Gastrocnemius medialis (tissue), 4 donors: ENCODE results near the gene PPP1R1A.

ENCODE experiments used
- CTCF ChIP-seq, 5 experiments: fragments of 450-650 bp in 3 of 5; fragments of 200-600 bp in 2 of 5; sonication (generic) in 2 of 5; IDR thresholded peaks in 4 of 5; conservative IDR thresholded peaks in 1 of 5; 1 replicate in 4 of 5; 2 replicates in 1 of 5; pipeline ENCODE4 v1.5.1; 2016 to 2019; ENCODE audit warnings: antibody characterized with exemption in 5 of 5, mild to moderate bottlenecking in 3 of 5, moderate library complexity in 3 of 5
- POLR2A ChIP-seq, 2 donors: fragments of 450-650 bp; IDR thresholded peaks; one replicate each; pipeline ENCODE4 v1.6.1; 2017; ENCODE audit warnings: antibody characterized with exemption in 2 of 2, mild to moderate bottlenecking in 2 of 2, moderate library complexity in 2 of 2

GRCh38 chr12:54631551-54631950, 43.1 kb upstream of the PPP1R1A start:
- TF ChIP-seq CTCF (IDR thresholded peaks at IDR 0.05 in 4 of 5, conservative IDR thresholded peaks at IDR 0.05 in 1 of 5) (no peak), POLR2A (IDR thresholded peaks at IDR 0.05) (no peak)
